HG03342 (cell line): ENCODE data around the gene BACH2.

Experiments used
- ATAC-seq: cut with Tn5 transposase; IDR thresholded peaks from one replicate; pipeline ENCODE4 v1.9.1; 2021; ENCODE audit warnings: mild to moderate bottlenecking, moderate library complexity; ENCODE audit not compliant: unreplicated experiment

Gene BACH2

DNA sequence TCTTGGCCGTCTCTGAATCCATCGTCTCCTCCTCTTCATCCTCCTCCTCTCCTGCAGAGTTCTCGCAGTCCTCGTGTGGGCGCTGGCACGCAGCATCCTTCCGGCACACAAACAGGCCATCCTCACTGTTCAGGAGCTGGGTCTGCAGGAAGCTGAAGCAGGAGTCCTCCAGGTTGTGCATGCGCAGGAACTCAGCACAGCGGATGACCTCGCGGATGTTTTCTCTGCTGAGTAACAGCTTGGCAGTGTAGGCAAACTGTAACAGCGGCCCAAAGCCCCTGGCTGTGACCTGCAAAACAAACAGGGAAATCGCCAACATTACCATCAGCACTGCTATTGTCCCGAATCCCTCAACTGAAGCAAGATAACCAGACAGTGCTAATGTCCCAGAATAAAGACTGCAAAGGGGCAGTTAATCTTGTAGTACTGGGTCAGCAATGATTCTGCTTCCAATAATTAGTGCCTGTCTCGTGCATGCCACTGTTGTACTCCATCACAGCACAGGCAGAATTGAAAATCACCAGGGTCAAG, 345.0 kb downstream of the BACH2 start:
- no peak for ATAC-seq

DNA sequence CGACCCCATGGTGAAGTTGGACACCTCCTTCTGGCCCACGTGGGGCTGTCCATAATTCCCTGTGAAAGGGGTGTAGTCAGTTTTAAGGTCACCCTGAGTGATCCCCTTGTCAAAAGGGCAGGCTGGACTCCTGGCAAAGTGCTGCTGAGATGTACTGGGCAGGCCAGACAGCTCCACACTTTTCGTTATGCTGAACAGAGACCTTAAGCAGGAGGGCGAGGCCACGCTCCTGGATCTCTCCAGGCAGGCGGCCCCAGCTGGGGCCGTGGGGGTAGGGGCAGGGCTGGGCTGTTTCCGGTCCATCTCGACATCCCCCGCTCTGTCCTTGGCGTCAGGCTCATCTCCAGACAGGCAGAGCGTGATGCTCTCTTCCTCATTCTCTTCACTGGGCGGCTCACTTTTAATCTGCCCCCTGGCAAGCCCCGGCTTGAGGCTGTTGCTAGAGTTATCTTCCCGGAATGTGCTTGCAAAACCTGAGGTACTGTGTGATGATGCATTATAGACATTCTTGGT, 345.7 kb downstream of the BACH2 start:
- ATAC-seq = no peak

DNA sequence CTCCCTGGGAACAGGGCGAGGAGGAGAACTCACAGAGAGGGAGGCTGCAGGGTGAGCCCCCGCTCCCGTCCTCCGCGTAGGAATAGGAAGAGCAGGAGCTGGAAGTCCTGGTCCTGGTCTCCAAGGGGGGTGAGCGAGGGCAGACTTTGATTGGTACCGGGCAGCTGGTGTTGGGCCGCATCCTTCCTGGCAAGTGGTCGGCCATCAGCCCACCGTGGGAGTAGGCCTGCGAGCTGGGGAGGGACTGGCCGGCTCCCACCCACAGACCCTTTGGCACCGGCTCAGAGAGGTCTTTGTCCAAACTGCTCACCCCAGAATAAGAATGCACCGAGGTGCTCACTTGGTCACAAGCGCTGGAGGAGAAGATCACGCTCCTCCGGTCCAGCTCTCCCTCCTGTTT, 346.2 kb downstream of the BACH2 start:
- ATAC-seq = no peak

DNA sequence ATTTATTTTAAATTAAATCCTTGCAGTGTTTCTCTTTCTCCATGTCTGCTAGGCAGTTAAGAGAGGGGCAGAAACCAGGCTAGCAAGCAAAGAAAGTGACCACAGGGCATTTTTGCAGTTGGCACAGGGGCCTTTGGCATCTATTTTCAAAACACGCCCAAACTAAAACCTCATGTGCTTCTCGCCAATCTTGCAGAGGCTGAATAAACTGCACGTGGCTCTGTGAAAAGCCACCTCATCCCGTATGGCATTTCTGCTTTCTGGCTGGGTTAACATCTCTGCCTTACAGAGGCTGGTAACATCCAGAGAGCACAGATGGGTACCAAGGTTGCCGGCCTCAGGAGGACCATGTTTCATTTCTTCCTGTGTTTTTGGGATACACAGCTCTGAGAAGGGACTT, 347.8 kb downstream of the BACH2 start:
- ATAC-seq = no peak

DNA sequence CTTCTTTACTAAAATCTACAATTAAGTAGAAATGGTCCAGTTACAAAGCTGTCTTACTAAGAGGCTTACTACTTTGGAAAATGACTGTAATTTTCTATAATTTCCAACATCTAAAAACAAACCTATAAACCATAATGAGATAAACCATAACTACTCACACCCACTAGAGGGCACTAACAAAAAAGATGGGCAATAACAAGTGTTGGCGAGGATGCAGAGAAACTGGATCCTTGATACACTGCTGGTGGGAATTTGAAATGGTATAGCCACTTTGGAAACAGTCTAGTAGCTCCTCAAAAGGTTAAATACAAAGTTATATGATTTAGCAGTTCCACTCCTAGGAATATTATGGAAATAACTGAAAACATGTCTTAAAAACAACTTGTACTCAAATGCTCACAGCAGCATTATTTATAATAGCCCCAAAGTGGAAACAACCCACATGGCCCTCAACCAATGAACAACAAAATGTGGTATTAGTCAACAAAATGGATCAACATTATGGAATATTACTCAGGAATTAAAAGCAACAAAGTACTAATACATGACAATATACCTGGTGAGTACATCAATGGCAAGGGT, 351.7 kb downstream of the BACH2 start:
- ATAC-seq = no peak

DNA sequence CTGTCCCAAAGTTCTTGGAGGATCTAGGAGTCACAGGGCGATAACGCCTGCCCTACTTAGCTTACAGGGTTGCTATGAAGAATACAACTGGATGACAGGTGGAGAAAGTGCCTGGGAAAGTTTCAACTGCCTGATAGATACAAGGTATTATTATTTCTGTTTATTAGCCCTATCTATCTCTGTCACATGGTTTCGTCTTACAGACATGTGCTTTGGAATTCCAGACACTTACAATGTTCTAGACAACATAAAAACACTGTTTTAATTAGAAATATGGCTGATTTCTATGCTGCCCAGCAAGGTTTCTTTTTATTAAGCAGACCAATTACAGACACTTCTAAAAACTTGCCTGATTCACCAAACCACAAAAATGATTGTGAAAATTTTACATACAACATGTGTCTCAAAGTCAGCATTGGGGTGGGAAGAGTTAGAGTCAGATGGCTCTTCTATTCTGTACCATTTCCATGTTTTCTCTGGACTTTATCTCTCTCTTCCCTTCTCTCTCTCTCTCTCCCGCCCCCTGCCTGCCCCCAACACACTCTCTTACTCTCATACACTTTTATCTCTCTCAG, 352.4 kb downstream of the BACH2 start:
- no peak for ATAC-seq

DNA sequence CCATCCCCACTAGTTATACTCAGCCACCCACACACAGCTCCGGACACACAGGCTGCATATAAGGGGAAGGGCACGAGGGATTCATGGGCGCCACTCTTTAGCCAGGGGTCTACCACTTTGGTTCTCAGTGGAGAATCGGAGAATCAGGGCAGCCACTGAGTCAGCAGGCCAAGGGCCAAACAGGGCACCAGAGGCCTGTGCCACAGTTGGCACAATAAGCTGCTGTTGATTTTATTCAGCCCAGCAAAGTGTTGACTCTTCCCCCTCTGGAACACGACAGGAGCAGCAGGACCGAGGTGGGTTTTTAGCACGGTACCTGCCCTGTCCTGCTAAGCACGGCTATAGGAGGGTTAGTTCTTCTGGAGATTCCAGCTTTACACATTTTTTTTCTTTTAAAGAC, 354.0 kb downstream of the BACH2 start:
- no peak for ATAC-seq

DNA sequence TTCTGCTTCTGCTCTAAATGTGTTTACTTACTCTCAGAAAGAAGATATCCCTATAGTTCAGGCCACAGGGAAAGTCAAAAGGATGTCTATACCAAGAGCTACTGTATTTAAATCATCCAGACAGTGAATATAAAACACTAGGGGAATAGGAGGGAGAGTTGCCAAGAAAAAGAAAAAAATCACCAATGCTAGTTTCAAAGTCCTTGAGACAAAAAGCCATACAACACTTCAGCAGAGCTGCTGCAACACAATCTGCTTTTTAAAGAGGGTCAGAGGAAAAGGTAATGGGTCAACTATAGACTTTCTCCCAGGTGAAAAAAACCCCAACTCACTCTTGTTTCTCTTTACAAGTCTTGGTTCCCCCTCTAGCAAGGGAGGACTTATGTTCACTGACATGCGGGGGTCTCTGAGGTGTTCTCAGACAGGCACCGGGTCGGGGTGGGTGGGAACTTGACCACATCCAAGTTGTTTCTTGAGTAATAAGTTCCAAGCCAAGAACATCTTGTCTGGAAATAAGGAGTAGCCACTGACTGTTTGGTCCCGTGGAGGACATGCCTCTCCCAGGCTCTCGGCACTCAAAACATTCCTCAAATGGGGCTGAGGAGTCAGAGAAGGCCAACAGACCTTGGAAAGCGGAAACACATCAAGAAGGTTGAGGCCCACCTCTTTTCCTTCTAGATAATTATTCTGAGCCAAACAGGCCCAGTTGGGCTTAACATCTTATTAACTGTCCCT, 354.7 kb downstream of the BACH2 start:
- no peak for ATAC-seq

DNA sequence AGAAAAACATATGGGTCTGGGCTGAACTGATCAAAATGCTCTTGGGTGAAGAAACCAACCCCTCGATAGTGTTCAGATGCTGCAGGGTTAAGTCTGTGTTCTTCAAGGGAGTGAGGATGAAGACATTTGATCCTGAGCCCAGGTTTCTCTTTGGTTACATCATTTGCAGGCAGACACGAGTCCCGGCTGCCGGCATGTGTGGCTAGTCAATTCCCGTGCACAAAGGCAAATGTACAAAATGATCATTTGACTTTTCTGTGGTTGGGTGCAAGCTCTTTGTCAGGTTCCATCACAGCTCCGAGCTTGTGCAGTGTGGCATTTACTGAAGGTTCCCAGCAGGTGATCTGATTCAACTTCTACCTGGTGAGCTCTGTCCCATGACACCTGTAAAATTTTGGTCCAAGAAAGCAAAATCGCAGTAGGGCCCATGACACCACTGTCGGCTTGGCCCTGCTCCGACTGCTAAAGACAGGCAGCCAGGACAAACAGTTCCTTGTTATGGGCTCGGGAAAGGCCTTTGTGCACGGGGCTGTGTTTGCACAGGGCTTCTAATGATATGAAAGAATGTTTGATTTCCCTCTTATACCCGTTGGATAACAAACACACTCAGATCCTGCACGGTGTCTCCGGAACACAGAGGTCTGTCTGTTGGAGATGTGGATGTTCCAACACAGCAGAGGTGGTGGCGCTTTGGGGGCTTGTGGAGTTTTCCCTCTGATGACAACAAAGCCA, 355.4 kb downstream of the BACH2 start:
- ATAC-seq = no peak

DNA sequence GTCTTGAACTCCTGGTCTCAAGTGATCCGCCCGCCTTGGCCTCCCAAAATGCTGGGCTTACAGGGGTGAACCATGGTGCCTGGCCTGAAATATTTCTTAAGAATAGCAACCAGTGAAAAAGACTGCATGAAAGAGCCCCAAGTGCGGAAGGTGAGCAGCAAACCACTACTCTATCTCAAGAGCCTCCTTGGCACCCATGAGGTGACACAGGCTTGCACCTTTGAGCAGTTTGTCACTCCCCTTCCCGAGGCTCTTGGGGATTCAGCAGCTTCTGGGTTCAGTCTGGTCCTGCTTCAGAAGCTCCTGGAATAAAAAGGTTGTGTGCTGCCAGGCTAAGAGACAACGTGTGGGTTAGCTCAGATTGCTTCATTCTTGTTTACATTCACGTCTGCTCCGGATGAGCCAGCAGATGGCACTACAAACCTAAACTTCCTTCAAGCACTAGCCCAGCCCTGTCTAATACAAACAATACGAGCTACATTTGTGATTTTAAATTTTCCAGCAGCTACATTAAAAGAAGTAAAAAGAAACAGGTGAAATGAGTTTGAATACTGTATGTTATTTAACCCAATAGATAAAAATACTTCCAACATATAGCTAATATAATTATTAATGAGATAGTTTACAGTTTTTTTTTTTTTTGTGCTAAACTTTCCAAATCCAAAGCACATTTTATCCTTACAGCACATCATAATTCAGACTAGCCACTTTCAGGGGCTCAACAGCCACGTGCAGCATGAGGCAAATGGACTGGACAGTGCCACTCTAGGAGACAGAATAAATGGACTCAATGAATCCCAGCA, 356.2 kb downstream of the BACH2 start:
- peak; percentile 81 for ATAC-seq

DNA sequence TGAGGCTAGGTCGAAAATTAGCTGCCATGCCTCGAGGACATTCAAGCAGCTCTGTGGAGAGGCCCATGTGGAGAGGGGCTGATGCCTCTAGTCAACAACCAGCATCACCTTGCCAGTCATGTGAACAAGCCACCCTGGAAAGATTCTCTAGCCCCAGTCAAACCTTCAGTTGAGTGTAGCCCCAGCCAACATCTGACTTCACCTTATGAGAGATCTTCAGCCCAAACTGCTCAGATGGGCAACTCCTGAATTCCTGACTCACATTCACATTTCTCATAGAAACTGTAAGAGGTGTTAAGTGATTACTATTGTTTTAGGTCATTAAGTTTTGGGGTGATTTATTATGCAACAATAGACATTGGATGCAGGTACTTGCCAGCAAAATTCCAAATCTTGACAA, 357.5 kb downstream of the BACH2 start:
- no peak for ATAC-seq

DNA sequence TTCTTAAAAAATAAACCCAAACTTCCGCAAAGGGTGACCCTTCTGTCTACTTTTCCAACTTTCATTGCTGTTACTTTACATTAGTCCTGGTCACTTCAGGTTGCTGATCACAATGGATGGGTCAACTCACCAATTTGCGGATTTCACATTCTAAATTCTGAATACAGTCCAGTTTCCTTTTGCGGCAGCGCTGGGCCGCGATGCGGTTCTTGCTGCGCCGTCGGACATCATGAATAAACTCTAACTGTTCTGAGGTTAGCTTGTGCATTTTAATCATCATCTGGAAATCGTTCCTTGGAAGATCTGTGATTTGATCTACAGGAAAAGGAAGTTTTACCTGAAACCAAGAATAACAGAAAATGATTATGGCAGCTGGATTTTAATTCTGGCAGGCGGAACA, 358.6 kb downstream of the BACH2 start:
- no peak for ATAC-seq

DNA sequence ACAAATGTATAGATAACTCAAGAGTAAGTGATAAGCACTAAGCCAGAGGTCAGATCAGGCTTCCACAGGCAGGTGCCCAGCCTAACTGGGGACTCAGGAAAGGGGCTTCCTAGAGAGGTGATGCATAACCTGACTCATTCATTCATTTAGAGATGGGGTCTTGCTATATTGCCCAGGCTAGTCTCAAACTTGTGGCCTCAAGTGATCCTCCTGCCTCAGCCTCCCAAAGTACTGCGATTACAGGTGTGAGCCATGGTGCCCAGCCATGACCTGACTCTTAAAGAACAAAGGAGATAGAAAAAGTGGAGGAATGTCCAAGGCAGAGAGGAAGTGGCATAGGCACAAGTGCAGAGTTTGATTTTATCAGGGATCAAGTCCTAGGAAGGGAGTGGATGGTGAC, 360.5 kb downstream of the BACH2 start:
- no peak for ATAC-seq

DNA sequence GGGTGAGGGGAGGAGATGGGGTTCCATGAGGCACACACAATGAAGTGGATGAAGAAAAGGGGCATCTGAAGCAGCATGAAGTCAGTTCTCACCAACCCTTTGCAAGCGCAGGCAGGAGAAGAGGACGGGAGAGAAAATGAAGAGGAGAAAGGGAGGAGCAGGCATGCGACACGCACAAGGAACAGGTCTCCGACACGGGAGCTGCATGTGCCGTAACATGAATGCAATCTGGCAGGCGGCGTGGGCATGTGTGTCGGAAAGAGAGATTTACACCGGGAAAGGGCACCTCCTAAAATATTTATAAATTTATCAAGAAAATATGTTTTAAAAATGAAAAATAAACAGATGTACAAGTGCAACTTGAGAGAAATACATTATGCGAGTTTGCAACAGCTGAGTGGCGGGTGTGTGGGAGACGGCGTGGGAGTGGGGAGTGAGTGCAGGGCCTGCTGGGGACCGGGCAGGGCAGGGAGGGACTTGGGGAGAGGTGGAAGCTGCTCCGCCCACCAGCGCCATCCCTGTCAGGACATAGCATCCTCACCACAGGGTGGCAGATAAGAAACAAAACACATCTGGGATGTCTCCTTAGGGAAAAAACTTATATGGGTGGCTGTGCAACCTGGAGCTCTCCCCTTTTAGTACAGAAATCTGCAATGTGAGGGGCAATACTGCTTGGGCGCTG, 361.8 kb downstream of the BACH2 start:
- no peak for ATAC-seq

DNA sequence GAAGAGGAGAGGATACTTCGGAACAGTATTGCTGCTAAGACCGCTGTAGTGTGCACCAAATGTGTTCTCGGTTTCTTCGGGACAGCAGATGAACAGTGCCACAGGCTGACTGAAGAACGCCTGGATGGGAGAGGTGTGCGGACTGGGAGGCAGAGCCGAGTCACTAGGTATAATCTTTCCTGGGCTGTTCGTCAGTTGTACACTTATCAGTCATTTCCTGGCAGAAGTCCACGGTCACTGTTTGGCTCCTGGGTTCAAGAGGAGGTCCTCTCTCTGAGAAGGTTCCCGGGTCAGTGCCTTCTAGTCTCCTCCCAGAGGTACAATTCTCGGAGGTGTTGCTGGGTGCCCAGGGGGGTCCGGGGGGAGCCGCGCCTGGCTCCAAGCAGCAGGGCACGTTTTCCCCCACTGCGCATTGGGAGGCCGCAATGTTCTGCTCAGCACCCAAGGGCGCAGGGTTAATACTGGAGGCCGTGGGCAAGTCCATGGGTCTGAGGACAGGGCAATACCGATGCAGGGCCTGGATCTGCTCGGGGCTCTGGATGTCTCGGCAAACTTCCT, 364.3 kb downstream of the BACH2 start:
- ATAC-seq = no peak

DNA sequence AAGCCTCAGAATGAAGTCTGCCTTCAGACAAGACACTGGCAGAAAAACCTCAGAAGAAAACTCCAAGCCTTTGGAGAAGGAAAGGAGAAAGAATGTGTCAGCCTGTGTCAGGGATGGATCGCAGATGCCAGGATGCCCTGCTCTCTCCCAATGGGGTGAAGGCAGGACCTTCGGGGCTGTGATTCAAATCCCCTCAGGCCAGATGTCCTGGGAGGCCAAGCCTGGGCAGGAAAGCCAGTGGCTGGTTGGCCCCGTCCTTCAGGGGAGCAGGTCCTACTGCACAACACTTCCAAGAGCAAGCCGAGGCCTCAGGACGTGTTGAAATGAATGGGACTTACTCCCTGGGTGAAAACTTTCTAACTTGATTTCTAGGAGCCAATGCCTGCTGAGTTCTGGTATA, 365.9 kb downstream of the BACH2 start:
- no peak for ATAC-seq

DNA sequence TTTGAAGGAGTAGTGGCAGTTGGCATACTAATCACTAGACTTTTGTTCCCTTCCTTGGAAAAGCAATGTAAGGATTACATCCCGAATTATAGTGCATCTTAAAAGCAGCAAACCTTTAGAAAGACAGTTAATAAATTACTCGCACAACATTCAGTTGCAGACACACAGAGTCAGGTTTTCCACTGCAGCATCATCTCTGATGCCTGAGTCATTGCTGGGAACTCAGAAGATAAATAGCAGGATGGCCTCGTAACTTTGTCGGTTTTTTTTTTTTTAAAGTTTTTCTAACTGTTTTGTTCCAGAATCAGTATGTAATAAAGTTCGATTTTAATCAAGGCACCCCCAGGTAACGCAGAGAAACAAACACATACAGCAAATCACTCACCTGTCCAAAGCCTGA, 368.0 kb downstream of the BACH2 start:
- ATAC-seq = no peak

DNA sequence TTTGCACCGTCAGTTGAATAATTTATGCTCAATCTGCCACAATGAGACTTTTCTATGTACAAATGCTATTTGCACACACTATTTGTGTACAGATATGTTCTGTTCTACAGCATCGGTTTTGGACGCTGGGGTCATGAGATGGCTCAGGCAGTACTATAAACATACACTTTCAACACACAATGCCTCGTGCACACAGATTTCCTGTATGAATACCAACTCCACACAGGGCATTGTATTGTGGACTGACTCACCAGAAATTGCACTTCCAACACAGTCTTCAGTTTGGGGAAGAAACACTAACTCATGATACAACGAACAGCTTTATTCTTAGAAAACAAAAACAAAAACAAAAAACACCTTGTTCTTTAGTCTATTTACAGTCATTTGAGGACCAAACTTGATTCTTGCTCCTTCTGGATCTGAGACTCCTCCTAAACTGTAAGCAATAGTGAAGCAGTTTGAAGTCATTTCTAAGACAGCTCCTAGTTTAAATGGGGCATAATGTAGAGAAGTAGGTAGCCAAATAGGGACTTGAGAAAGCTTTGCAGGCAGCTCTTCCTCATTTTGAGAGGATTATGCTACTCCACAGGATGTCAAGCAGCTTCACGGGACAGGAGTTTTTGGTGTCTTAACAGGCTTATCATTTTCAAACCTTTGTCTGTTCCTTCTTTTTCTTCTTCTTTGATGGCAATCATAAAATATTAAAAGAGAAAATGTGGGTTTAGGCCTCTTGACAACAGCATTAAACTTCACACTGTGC, 368.7 kb downstream of the BACH2 start:
- no peak for ATAC-seq

DNA sequence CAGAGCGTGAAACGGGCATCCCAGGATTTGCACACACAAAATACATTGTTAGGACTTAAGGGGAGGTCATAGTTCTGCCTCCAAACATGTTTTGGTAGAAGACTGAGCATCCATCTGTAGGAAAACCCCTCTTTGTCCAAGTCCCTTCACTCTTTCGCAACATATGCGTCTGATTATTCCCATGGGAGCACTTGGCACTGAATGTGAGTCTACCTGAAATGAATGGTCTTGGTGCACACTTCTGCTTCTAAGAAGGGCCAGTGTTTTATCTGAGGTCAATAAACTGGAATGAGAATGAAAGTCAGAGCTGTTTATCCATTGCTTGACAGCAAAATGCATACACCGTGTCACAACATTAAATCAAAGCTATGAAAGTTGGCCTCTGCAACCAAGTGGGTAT, 369.4 kb downstream of the BACH2 start:
- ATAC-seq = no peak
